Endothelial cell of umbilical vein (primary cell): Measurements from ENCODE around the gene ZRSR2. TPM values are rescaled to one million over a fixed set of nuclear protein-coding genes. Genes with fewer than 3 reads are reported as not detected.

Source experiments
- BruUV-seq: library from RNA; stranded (reverse); fragments of 400-500 nt; replicated peaks from 2 replicates; lab custom pipeline; 2021; lab: Mats Ljungman, UMichigan
- CTCF ChIA-PET: fragments of 300-600, 350-600 bp; sonication (Branson Sonifier 250); formaldehyde crosslinking; loops from one replicate; lab custom pipeline; 2021; ENCODE audit warnings: antibody characterized with exemption, inconsistent platforms; lab: Charles Lee
- POLR2A ChIA-PET: fragments of 300-600, 350-600 bp; sonication (Branson Sonifier 250); formaldehyde crosslinking; loops from one replicate; lab custom pipeline; 2021; ENCODE audit warnings: antibody characterized with exemption, inconsistent platforms; lab: Charles Lee
- DNase-seq: peaks from one replicate; pipeline ENCODE4 v3.0.0-alpha.2; 2011; ENCODE audit warnings: low read depth, low spot score
- FAIRE-seq: peaks from 2 replicates; lab custom pipeline; 2011; peaks lifted over from hg19 to GRCh38; lab: Jason Lieb, UNC
- H2AFZ ChIP-seq: 2 replicates; pipeline ENCODE4 v1.6.0; 2012; ENCODE audit warnings: low read depth, low read length, control low read depth, inconsistent platforms
- H3K27ac ChIP-seq: 2 replicates; pipeline ENCODE4 v1.5.1; 2011; ENCODE audit warnings: low read depth, mild to moderate bottlenecking, control low read depth, low read length, moderate library complexity; ENCODE audit not compliant: insufficient read depth
- H3K27me3 ChIP-seq, 2 experiments: 2 replicates each; pipeline versions ENCODE4 v1.6.0 to v1.6.1; 2011; ENCODE audit warnings: low read length in 2 of 2, mixed read lengths in 1 of 2; ENCODE audit not compliant: control insufficient read depth in 2 of 2, insufficient read depth in 2 of 2
- H3K36me3 ChIP-seq, 2 experiments: 2 replicates in 1 of 2; 3 replicates in 1 of 2; pipeline ENCODE4 v1.5.1; 2011; ENCODE audit warnings: low read length in 2 of 2, mild to moderate bottlenecking in 1 of 2, moderate library complexity in 1 of 2; ENCODE audit not compliant: control insufficient read depth in 2 of 2, insufficient read depth in 2 of 2; ENCODE audit errors: extremely low read depth in 1 of 2
- H3K4me1 ChIP-seq: 3 replicates; pipeline ENCODE4 v1.5.1; 2011; ENCODE audit warnings: mild to moderate bottlenecking, low read length; ENCODE audit not compliant: control insufficient read depth, insufficient read depth; ENCODE audit errors: extremely low read depth
- H3K4me2 ChIP-seq: 2 replicates; pipeline ENCODE4 v1.6.1; 2011; ENCODE audit warnings: low read length, control low read depth, mixed read lengths; ENCODE audit not compliant: insufficient read depth
- H3K4me3 ChIP-seq, 3 experiments: fragments of 200-600 bp in 1 of 3; sonication (generic), shearing (Covaris generic) in 1 of 3; replicated peaks in 1 of 3; 2 replicates each; pipeline ENCODE4 v1.5.1; 2011 to 2016; ENCODE audit warnings: control low read depth in 3 of 3, low read length in 3 of 3, mild to moderate bottlenecking in 2 of 3, inconsistent platforms in 1 of 3, low read depth in 1 of 3, moderate library complexity in 1 of 3; ENCODE audit not compliant: insufficient read depth in 1 of 3
- H3K79me2 ChIP-seq: 2 replicates; pipeline ENCODE4 v1.6.0; 2012; ENCODE audit warnings: low read length, inconsistent platforms; ENCODE audit not compliant: control insufficient read depth, insufficient read depth
- H3K9ac ChIP-seq: replicated peaks from 2 replicates; pipeline ENCODE3; 2011; ENCODE audit warnings: low read length, control low read depth; ENCODE audit not compliant: insufficient read depth; ENCODE audit errors: extremely low read depth
- H3K9me1 ChIP-seq: replicated peaks from 3 replicates; pipeline ENCODE4 v1.6.0; 2011; ENCODE audit warnings: mild to moderate bottlenecking, low read length; ENCODE audit not compliant: control insufficient read depth, insufficient read depth; ENCODE audit errors: extremely low read depth
- H3K9me3 ChIP-seq: replicated peaks from 2 replicates; pipeline ENCODE4 v1.5.1; 2012; ENCODE audit warnings: low read length, inconsistent platforms; ENCODE audit not compliant: control insufficient read depth, insufficient read depth
- H4K20me1 ChIP-seq: replicated peaks from 2 replicates; pipeline ENCODE3; 2011; ENCODE audit warnings: mild to moderate bottlenecking, low read length; ENCODE audit not compliant: control insufficient read depth, insufficient read depth; ENCODE audit errors: extremely low read depth
- POLR2A ChIP-seq: IDR thresholded peaks from 2 replicates; pipeline ENCODE4 v1.6.1; 2012; ENCODE audit warnings: low read depth, mild to moderate bottlenecking, control low read depth, low read length
- dilution Hi-C: fragments of 300-500 bp; cut with MboI; formaldehyde crosslinking; loops from one replicate; pipeline ENCODE4 v1.15.0; 2019; ENCODE audit warnings: low sequenced_read_pairs; ENCODE audit not compliant: extremely low pct_ligation_motif_present
- intact Hi-C: fragments of 100-400 bp; cut with micrococcal nuclease; formaldehyde crosslinking; loops from one replicate; pipeline ENCODE4 v1.10.0; 2022
- polyA plus RNA-seq, 4 experiments: library from polyadenylated mRNA; depleted of rRNA in 3 of 4; stranded (reverse) in 3 of 4; unstranded in 1 of 4; fragments of >200 nt; gene quantifications; 2 replicates each; pipeline versions ENCODE4 v1.2.1 to v1.2.3, GENCODE V29; 2011 to 2012; ENCODE audit warnings: missing spikeins in 1 of 4
- total RNA-seq: library from RNA; stranded (reverse); gene quantifications from 2 replicates; pipeline ENCODE4 v1.2.3, GENCODE V29; 2021

The ZRSR2 gene
- total and polyA plus RNA-seq, 2 donors (not counting 3 experiments of a cell fraction or from before 2014, with no cell fraction given), result 3.3 to 8.1 TPM

DNA sequence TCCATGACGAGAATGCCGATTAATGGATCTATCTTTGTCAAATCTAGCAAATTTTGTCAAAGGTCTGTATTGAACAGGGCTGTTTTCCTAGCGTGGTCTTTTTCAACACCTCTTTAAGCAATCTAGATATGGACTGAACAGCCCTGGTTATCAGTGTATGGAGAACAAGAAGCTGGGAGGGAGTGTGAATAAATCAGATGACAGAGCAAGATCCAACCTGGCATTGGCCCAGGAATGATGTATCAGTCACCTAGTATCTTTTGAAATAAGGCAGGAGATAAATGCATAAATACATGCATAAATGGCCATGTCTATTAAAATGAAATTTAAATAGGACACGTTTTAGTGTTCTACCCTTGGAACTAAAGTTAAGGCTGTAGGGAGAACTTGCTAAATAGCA, 80.0 kb downstream of the ZRSR2 start:
- H3K4me1 ChIP-seq, result no peaks in the 10 kb centered on the region
- TF ChIP-seq POLR2A, result no peak
- H3K27me3 ChIP-seq, result no peaks in the 10 kb centered on the region
- dilution Hi-C loops, result no loop called here
- no peaks in the 10 kb centered on the region for H3K79me2 ChIP-seq
- FAIRE-seq (no peak), DNase-seq (no peak)
- H3K9me3 ChIP-seq, result no peaks in the 10 kb centered on the region
- no peaks in the 10 kb centered on the region for H3K9me1 ChIP-seq
- intact Hi-C loops, result no loop called here
- no peaks in the 10 kb centered on the region for H3K36me3 ChIP-seq
- H3K4me3 ChIP-seq, result no peak overlapping the region
- BruUV-seq, result no TSS peak
- no peaks in the 10 kb centered on the region for H4K20me1 ChIP-seq
- no peak overlapping the region for H3K4me2 ChIP-seq
- no peak overlapping the region for H3K9ac ChIP-seq
- no peak overlapping the region for H3K27ac ChIP-seq
- POLR2A ChIA-PET, result no interaction called here
- no peak overlapping the region for H2AFZ ChIP-seq
- CTCF ChIA-PET, result no interaction called here

Other genes starting within 250 kb of the ZRSR2 start
- not detected in 2 replicates for gene ACE2, start 189.5 kb upstream of the ZRSR2 start, total RNA-seq
- not detected in 2 replicates for gene ACE2, start 189.5 kb upstream of the ZRSR2 start, polyA plus RNA-seq
- gene CLTRN, start 125.7 kb upstream of the ZRSR2 start, total RNA-seq, result not detected in 2 replicates
- gene CLTRN, start 125.7 kb upstream of the ZRSR2 start, polyA plus RNA-seq, result 0.04 TPM in 1 of 2 replicates, not detected in the other
- gene CA5B, start 52.2 kb upstream of the ZRSR2 start, total RNA-seq, result 5.0 and 5.6 TPM in 2 replicates
- gene CA5B, start 52.2 kb upstream of the ZRSR2 start, polyA plus RNA-seq, result 1.8 and 2.3 TPM in 2 replicates
- 25.0 and 37.3 TPM in 2 replicates for gene AP1S2, start 64.3 kb downstream of the ZRSR2 start, total RNA-seq
- 12.5 and 21.0 TPM in 2 replicates for gene AP1S2, start 64.3 kb downstream of the ZRSR2 start, polyA plus RNA-seq